ENCODE measurements around the gene TFAP2D. TPM values are rescaled to one million over a fixed set of nuclear protein-coding genes. Genes with fewer than 3 reads are reported as not detected.

Gene TFAP2D
- total RNA-seq, 1 experiment from 2014 or later, result not detected

DNA sequence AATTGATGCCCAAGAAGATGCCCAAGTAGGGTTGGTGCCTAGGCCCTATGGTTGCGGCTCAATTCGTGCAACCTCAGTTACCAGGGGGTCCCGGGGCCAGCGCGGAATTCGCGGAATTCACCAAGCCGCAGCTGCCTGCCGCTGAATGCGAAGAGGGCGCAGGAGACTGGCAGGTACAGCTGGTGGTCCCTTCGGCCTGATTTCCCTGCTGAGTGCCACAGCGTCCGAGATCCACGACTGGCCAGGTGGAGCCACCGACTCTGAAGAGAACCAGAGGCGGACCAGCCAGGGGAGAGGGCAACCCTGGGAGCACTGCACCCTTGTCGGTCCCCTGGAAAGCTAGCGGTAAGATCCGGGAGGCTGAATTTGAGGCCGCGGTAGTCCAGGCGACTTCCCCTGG, 6.8 kb upstream of the TFAP2D start:
- no peak for DNase-seq
- Histone ChIP-seq H3K27ac (ENCODE audit: low read length) (no peak overlapping the region), H3K9ac (ENCODE audit: low read length) (no peak overlapping the region), H3K9me2 (replicated peaks; ENCODE audit: insufficient read depth, low read length) (no peaks in the 10 kb centered on the region), H3K4me3 (ENCODE audit: low read length) (no peak overlapping the region), H3K36me3 (ENCODE audit: insufficient read depth, low read length) (no peaks in the 10 kb centered on the region), H3K27me3 (ENCODE audit: low read length) (no peaks in the 10 kb centered on the region), H3K4me2 (ENCODE audit: low read depth, low read length, poor library complexity, severe bottlenecking) (no peak overlapping the region), H3K9me3 (ENCODE audit: low read length) (no peaks in the 10 kb centered on the region; the same call in 1 of the 2 replicates), H4K20me1 (ENCODE audit: insufficient read depth, low read depth, low read length) (no peaks in the 10 kb centered on the region), H3K79me2 (ENCODE audit: low read length) (no peaks in the 10 kb centered on the region), H2AFZ (ENCODE audit: low read length) (no peak overlapping the region), H3K4me1 (ENCODE audit: low read length) (no peaks in the 10 kb centered on the region)

DNA sequence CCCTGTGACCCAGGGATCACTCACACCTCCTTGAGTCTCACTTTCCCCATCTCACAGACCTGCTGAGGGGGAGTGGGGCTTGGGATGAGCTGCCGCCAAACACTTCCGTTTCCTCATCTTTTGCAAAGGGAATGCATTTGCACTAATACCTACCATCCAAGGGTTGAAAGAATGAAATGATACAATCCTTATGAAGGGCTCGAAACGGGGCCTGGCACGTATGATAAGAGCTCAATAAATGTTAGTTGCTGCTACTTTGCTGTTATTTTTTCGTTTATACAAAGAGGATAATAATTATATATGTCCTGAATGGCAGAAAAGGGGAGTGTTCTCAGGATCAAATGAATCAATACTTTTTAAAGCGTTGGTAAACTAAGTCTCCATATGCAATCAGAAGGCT, 6.1 kb upstream of the TFAP2D start:
- no peak overlapping the region for H3K4me3 ChIP-seq (ENCODE audit: low read length)
- no peaks in the 10 kb centered on the region for H4K20me1 ChIP-seq (ENCODE audit: insufficient read depth, low read depth, low read length)
- no peaks in the 10 kb centered on the region; the same call in 1 of the 2 replicates for H3K9me3 ChIP-seq (ENCODE audit: low read length)
- H3K4me1 ChIP-seq (ENCODE audit: low read length), result no peaks in the 10 kb centered on the region
- H3K9ac ChIP-seq (ENCODE audit: low read length), result no peak overlapping the region
- no peak overlapping the region for H2AFZ ChIP-seq (ENCODE audit: low read length)
- no peaks in the 10 kb centered on the region for H3K36me3 ChIP-seq (ENCODE audit: insufficient read depth, low read length)
- no peak overlapping the region for H3K27ac ChIP-seq (ENCODE audit: low read length)
- H3K4me2 ChIP-seq (ENCODE audit: low read depth, low read length, poor library complexity, severe bottlenecking), result no peak overlapping the region
- no peaks in the 10 kb centered on the region for H3K79me2 ChIP-seq (ENCODE audit: low read length)
- H3K9me2 ChIP-seq (replicated peaks; ENCODE audit: insufficient read depth, low read length), result no peaks in the 10 kb centered on the region
- H3K27me3 ChIP-seq (ENCODE audit: low read length), result no peaks in the 10 kb centered on the region
- no peak for DNase-seq

DNA sequence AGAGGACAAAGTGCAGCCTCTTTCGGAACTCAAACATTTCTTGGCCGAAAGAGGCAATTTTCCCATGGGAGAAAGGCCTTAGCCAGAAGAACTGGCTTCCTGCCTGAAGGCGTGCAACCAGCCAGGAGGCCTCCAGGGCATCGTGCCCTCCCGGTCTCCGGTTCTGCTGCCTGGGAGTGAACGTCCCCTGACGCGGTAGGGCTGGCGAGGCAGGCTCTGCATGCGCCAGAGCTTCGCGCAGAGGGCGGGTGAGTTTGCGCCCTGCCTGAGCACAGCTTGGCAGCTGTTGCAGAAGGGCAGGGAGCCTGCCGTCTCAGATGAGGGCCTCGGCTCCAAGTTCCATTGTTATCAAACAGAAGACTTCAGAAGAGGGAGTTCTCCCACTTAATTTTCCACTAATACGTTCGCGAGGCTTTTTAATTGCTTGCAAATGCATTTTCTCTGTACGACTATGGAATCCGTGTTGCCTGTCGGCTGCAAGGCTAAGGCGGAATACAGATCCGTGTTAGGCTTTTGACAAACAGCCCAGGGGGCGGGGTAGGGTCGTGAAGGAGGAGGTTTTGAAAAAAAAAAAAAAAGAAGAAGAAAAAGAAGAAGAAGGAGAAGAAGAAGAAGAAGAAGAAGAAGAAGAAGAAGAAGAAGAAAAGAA, 5.5 kb upstream of the TFAP2D start:
- Histone ChIP-seq H3K4me2 (ENCODE audit: low read depth, low read length, poor library complexity, severe bottlenecking) (no peak overlapping the region), H3K27ac (ENCODE audit: low read length) (no peak overlapping the region), H3K4me1 (ENCODE audit: low read length) (no peaks in the 10 kb centered on the region), H3K27me3 (ENCODE audit: low read length) (no peaks in the 10 kb centered on the region), H3K36me3 (ENCODE audit: insufficient read depth, low read length) (no peaks in the 10 kb centered on the region), H4K20me1 (ENCODE audit: insufficient read depth, low read depth, low read length) (no peaks in the 10 kb centered on the region), H3K9me3 (ENCODE audit: low read length) (no peaks in the 10 kb centered on the region; the same call in 1 of the 2 replicates), H3K79me2 (ENCODE audit: low read length) (no peaks in the 10 kb centered on the region), H3K9me2 (replicated peaks; ENCODE audit: insufficient read depth, low read length) (no peaks in the 10 kb centered on the region), H2AFZ (ENCODE audit: low read length) (no peak overlapping the region), H3K4me3 (ENCODE audit: low read length) (no peak overlapping the region), H3K9ac (ENCODE audit: low read length) (no peak overlapping the region)
- no peak for DNase-seq

DNA sequence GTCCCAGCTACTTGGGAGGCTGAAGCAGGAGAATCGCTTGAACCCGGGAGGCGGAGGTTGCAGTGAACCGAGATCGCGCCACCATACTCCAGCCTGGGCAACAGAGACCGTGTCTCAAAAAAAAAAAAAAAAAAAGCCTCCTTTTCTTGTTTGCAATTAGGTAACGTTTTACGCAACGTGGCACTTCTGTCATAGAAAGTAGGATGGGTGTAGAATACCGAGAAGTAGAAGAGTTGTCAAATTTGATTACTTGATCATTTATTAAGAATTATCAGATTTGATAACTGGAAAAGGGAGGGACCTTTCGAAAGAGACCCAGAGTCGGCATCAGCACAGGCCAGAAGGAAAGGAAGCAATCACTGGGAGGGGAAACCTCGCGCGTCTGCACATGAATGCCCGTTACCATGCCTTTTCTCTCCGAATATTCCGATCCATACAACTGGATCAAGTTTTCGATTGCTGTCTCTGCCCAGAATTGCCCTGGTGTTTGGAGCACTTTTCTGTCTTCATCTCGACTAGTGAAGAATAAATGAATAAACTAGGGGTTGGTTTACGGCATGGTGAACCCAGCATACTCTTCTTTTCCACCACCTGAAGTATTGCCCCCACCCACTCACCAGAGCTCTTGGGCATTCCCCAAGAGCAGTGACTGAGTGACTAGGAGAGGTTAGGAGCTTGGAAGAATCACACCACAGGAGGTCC, 4.5 kb upstream of the TFAP2D start:
- Histone ChIP-seq H3K27me3 (ENCODE audit: low read length) (no peaks in the 10 kb centered on the region), H3K4me3 (ENCODE audit: low read length) (no peak overlapping the region), H3K9me3 (ENCODE audit: low read length) (no peaks in the 10 kb centered on the region; the same call in 1 of the 2 replicates), H3K36me3 (ENCODE audit: insufficient read depth, low read length) (no peaks in the 10 kb centered on the region), H3K4me1 (ENCODE audit: low read length) (no peaks in the 10 kb centered on the region), H3K9me2 (replicated peaks; ENCODE audit: insufficient read depth, low read length) (no peaks in the 10 kb centered on the region), H2AFZ (ENCODE audit: low read length) (no peak overlapping the region), H3K27ac (ENCODE audit: low read length) (no peak overlapping the region), H4K20me1 (ENCODE audit: insufficient read depth, low read depth, low read length) (no peaks in the 10 kb centered on the region), H3K4me2 (ENCODE audit: low read depth, low read length, poor library complexity, severe bottlenecking) (no peak overlapping the region), H3K9ac (ENCODE audit: low read length) (no peak overlapping the region), H3K79me2 (ENCODE audit: low read length) (no peaks in the 10 kb centered on the region)
- DNase-seq, result no peak

DNA sequence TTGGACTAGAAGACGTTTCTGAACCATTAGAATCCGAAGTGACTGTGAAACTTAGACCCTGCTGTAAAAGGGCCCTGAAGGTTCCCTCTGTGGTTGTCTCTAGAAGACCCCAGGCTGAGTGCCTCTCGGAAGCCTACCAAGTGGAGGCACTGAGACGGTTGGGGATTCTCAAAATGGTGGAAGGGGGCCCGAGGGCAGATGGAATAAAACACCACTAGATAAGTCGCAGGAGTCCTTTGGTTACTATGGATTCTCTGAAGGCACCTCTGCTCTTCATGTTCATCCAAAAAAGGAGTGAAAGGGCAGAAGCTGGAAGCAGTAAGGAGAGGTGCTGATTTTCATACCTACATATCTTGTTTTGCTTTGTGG, 4.0 kb upstream of the TFAP2D start:
- no peaks in the 10 kb centered on the region for H4K20me1 ChIP-seq (ENCODE audit: insufficient read depth, low read depth, low read length)
- DNase-seq, result no peak
- H3K27me3 ChIP-seq (ENCODE audit: low read length), result no peaks in the 10 kb centered on the region
- H3K27ac ChIP-seq (ENCODE audit: low read length), result no peak overlapping the region
- no peak overlapping the region for H3K4me2 ChIP-seq (ENCODE audit: low read depth, low read length, poor library complexity, severe bottlenecking)
- no peaks in the 10 kb centered on the region for H3K4me1 ChIP-seq (ENCODE audit: low read length)
- H3K36me3 ChIP-seq (ENCODE audit: insufficient read depth, low read length), result no peaks in the 10 kb centered on the region
- no peaks in the 10 kb centered on the region; the same call in 1 of the 2 replicates for H3K9me3 ChIP-seq (ENCODE audit: low read length)
- no peak overlapping the region for H3K4me3 ChIP-seq (ENCODE audit: low read length)
- H3K9me2 ChIP-seq (replicated peaks; ENCODE audit: insufficient read depth, low read length), result no peaks in the 10 kb centered on the region
- H3K9ac ChIP-seq (ENCODE audit: low read length), result no peak overlapping the region
- H3K79me2 ChIP-seq (ENCODE audit: low read length), result no peaks in the 10 kb centered on the region
- no peak overlapping the region for H2AFZ ChIP-seq (ENCODE audit: low read length)

GRCh38 chr6:50711686-50712085, 1.6 kb upstream of the TFAP2D start:
- H3K36me3 ChIP-seq (ENCODE audit: insufficient read depth, low read length), result no peaks in the 10 kb centered on the region
- H2AFZ ChIP-seq (ENCODE audit: low read length), result no peak overlapping the region
- no peak overlapping the region for H3K27ac ChIP-seq (ENCODE audit: low read length)
- no peaks in the 10 kb centered on the region for H4K20me1 ChIP-seq (ENCODE audit: insufficient read depth, low read depth, low read length)
- H3K9ac ChIP-seq (ENCODE audit: low read length), result no peak overlapping the region
- H3K4me1 ChIP-seq (ENCODE audit: low read length), result no peaks in the 10 kb centered on the region
- no peak for DNase-seq
- H3K4me3 ChIP-seq (ENCODE audit: low read length), result no peak overlapping the region
- H3K9me3 ChIP-seq (ENCODE audit: low read length), result no peaks in the 10 kb centered on the region; the same call in 1 of the 2 replicates
- no peaks in the 10 kb centered on the region for H3K27me3 ChIP-seq (ENCODE audit: low read length)
- no peaks in the 10 kb centered on the region for H3K79me2 ChIP-seq (ENCODE audit: low read length)
- no peak overlapping the region for H3K4me2 ChIP-seq (ENCODE audit: low read depth, low read length, poor library complexity, severe bottlenecking)
- no peaks in the 10 kb centered on the region for H3K9me2 ChIP-seq (replicated peaks; ENCODE audit: insufficient read depth, low read length)

- no peak overlapping the region for H3K4me2 ChIP-seq (ENCODE audit: low read depth, low read length, poor library complexity, severe bottlenecking)
- no peak overlapping the region for H3K9ac ChIP-seq (ENCODE audit: low read length)
- no peaks in the 10 kb centered on the region for H3K36me3 ChIP-seq (ENCODE audit: insufficient read depth, low read length)
- H3K27me3 ChIP-seq (ENCODE audit: low read length), result no peaks in the 10 kb centered on the region
- H3K4me3 ChIP-seq (ENCODE audit: low read length), result no peak overlapping the region
- no peak overlapping the region for H3K27ac ChIP-seq (ENCODE audit: low read length)
- no peaks in the 10 kb centered on the region for H3K79me2 ChIP-seq (ENCODE audit: low read length)
- no peaks in the 10 kb centered on the region for H3K4me1 ChIP-seq (ENCODE audit: low read length)
- no peaks in the 10 kb centered on the region for H4K20me1 ChIP-seq (ENCODE audit: insufficient read depth, low read depth, low read length)
- H2AFZ ChIP-seq (ENCODE audit: low read length), result no peak overlapping the region
- H3K9me2 ChIP-seq (replicated peaks; ENCODE audit: insufficient read depth, low read length), result no peaks in the 10 kb centered on the region
- H3K9me3 ChIP-seq (ENCODE audit: low read length), result no peaks in the 10 kb centered on the region
- no peak for DNase-seq
These were observed 1.0 kb upstream of the TFAP2D start for GRCh38 chr6:50712291-50712690.

- no peak overlapping the region for H2AFZ ChIP-seq (ENCODE audit: low read length)
- DNase-seq, result no peak
- no peak overlapping the region for H3K27ac ChIP-seq (ENCODE audit: low read length)
- no peaks in the 10 kb centered on the region for H3K9me2 ChIP-seq (replicated peaks; ENCODE audit: insufficient read depth, low read length)
- no peak overlapping the region for H3K4me2 ChIP-seq (ENCODE audit: low read depth, low read length, poor library complexity, severe bottlenecking)
- H3K36me3 ChIP-seq (ENCODE audit: insufficient read depth, low read length), result no peaks in the 10 kb centered on the region
- no peaks in the 10 kb centered on the region for H3K79me2 ChIP-seq (ENCODE audit: low read length)
- H3K4me1 ChIP-seq (ENCODE audit: low read length), result no peaks in the 10 kb centered on the region
- H3K27me3 ChIP-seq (ENCODE audit: low read length), result no peaks in the 10 kb centered on the region
- H4K20me1 ChIP-seq (ENCODE audit: insufficient read depth, low read depth, low read length), result no peaks in the 10 kb centered on the region
- no peak overlapping the region for H3K9ac ChIP-seq (ENCODE audit: low read length)
- no peak overlapping the region for H3K4me3 ChIP-seq (ENCODE audit: low read length)
- H3K9me3 ChIP-seq (ENCODE audit: low read length), result no peaks in the 10 kb centered on the region
These were observed 706 bp downstream of the TFAP2D start for GRCh38 chr6:50713977-50714486.

Data from Karpas-422 (cell line).